ENCODE results near the gene RDH16. TPM values are rescaled to one million over a fixed set of nuclear protein-coding genes. Genes with fewer than 3 reads are reported as not detected.

RDH16 gene
- total RNA-seq, 1 experiment from 2014 or later, result 0.08 TPM

DNA sequence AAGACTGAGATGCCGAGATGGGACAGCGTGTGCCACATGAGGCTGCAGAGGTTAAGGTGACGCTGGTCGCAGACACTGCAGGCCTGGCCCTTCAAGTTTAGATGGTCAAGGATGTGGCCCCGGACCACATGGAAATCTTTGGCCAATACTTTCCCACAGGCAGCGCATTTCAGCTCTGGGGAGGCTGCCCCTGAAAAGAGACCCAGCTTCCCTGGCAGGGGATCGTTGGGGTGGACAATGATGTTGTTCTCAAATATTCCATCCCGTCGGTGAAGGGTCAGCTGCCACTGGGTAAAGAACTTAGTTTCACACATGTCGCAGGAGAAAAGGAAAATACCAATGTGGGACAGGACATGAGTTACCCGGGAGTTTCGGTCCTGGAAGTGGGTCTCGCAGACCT, 46.0 kb upstream of the RDH16 start:
- H3K36me3 ChIP-seq (ENCODE audit: control insufficient read depth, insufficient read depth, low read length), result peaks cover 3% of the 10 kb centered on the region; the same call in 1 of the 2 replicates
- peaks cover 6% of the 10 kb centered on the region for H3K4me1 ChIP-seq (ENCODE audit: control insufficient read depth, insufficient read depth, low read length)
- in situ Hi-C loops (cut with HindIII; ENCODE audit: low pct_unique_long_range_greater_than_20kb, low sequenced_read_pairs) (no loop called here), intact Hi-C loops (cut with micrococcal nuclease; ENCODE audit: unreplicated experiment) (loop anchor here (5.0 kb wide), 1 partner anchor 241 kb away; the partner anchor contains the start of gene HSD17B6)
- H3K27me3 ChIP-seq (ENCODE audit: control insufficient read depth, insufficient read depth, low read length), result no peaks in the 10 kb centered on the region
- no peaks in the 10 kb centered on the region for H3K9me3 ChIP-seq (ENCODE audit: control insufficient read depth, insufficient read depth, low read depth, low read length)
- ChIA-PET POLR2A (no interaction called here), CTCF (no interaction called here)
- H3K27ac ChIP-seq (ENCODE audit: low read length), result no peak overlapping the region
- no TSS peak for BruUV-seq (replicated peaks)
- TF ChIP-seq, protein P1, sequence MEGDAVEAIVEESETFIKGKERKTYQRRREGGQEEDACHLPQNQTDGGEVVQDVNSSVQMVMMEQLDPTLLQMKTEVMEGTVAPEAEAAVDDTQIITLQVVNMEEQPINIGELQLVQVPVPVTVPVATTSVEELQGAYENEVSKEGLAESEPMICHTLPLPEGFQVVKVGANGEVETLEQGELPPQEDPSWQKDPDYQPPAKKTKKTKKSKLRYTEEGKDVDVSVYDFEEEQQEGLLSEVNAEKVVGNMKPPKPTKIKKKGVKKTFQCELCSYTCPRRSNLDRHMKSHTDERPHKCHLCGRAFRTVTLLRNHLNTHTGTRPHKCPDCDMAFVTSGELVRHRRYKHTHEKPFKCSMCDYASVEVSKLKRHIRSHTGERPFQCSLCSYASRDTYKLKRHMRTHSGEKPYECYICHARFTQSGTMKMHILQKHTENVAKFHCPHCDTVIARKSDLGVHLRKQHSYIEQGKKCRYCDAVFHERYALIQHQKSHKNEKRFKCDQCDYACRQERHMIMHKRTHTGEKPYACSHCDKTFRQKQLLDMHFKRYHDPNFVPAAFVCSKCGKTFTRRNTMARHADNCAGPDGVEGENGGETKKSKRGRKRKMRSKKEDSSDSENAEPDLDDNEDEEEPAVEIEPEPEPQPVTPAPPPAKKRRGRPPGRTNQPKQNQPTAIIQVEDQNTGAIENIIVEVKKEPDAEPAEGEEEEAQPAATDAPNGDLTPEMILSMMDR (IDR thresholded peaks at IDR 0.05), result no peak
- TF ChIP-seq SIN3A (IDR thresholded peaks at IDR 0.05; ENCODE audit: borderline replicate concordance, insufficient read depth, low read depth, low read length) (no peak), POLR2AphosphoS5 (IDR thresholded peaks at IDR 0.05; ENCODE audit: low read depth, low read length) (no peak), TCF7L2 (IDR thresholded peaks at IDR 0.05; ENCODE audit: low read depth, low read length) (no peak)
- TF ChIP-seq, protein P2, sequence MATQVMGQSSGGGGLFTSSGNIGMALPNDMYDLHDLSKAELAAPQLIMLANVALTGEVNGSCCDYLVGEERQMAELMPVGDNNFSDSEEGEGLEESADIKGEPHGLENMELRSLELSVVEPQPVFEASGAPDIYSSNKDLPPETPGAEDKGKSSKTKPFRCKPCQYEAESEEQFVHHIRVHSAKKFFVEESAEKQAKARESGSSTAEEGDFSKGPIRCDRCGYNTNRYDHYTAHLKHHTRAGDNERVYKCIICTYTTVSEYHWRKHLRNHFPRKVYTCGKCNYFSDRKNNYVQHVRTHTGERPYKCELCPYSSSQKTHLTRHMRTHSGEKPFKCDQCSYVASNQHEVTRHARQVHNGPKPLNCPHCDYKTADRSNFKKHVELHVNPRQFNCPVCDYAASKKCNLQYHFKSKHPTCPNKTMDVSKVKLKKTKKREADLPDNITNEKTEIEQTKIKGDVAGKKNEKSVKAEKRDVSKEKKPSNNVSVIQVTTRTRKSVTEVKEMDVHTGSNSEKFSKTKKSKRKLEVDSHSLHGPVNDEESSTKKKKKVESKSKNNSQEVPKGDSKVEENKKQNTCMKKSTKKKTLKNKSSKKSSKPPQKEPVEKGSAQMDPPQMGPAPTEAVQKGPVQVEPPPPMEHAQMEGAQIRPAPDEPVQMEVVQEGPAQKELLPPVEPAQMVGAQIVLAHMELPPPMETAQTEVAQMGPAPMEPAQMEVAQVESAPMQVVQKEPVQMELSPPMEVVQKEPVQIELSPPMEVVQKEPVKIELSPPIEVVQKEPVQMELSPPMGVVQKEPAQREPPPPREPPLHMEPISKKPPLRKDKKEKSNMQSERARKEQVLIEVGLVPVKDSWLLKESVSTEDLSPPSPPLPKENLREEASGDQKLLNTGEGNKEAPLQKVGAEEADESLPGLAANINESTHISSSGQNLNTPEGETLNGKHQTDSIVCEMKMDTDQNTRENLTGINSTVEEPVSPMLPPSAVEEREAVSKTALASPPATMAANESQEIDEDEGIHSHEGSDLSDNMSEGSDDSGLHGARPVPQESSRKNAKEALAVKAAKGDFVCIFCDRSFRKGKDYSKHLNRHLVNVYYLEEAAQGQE (IDR thresholded peaks at IDR 0.05; ENCODE audit: insufficient read depth in 1 of 2, low read depth in 2 of 2, low read length in 1 of 2), result no peak
- DNase-seq (ENCODE audit: low read depth, low spot score) (no peak), ATAC-seq (no peak)
- no peak overlapping the region for H3K4me3 ChIP-seq (ENCODE audit: low read depth in 2 of 2, low read length in 2 of 2)

DNA sequence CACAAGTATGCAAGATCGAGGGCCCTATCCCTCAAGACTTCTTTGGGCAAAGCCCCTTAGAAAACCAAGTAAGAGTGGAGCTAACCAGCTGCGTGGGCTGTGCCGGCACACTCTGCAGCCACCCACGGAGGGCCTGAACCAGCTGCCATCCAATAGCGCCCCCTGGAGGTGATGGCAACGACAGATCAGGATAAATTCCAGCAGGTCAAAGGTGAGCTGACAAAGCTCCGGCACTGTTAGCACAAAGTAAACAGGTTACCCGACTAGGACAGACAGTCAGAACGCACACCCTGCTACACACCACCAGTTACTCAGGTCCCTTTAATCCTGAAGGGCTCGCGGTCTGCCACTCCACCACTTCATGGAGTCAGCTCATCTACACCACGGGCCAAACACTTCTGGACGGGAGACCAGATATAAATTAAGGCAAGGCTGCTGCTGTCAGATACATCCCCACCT, 44.1 kb upstream of the RDH16 start:
- Histone ChIP-seq H3K27ac (ENCODE audit: low read length) (no peak overlapping the region), H3K4me3 (ENCODE audit: low read depth in 2 of 2, low read length in 2 of 2) (no peak overlapping the region), H3K36me3 (ENCODE audit: control insufficient read depth, insufficient read depth, low read length) (peaks cover 3% of the 10 kb centered on the region; the same call in 1 of the 2 replicates), H3K9me3 (ENCODE audit: control insufficient read depth, insufficient read depth, low read depth, low read length) (no peaks in the 10 kb centered on the region), H3K27me3 (ENCODE audit: control insufficient read depth, insufficient read depth, low read length) (no peaks in the 10 kb centered on the region), H3K4me1 (ENCODE audit: control insufficient read depth, insufficient read depth, low read length) (no peaks in the 10 kb centered on the region; the same call in 1 of the 2 replicates)
- intact Hi-C loops (cut with micrococcal nuclease; ENCODE audit: unreplicated experiment) (loop anchor here (5.0 kb wide), 1 partner anchor 239 kb away; the partner anchor contains the start of gene HSD17B6), in situ Hi-C loops (cut with HindIII; ENCODE audit: low pct_unique_long_range_greater_than_20kb, low sequenced_read_pairs) (no loop called here)
- ATAC-seq (peak; percentile 42; the same call in 1 of the 2 replicates), DNase-seq (ENCODE audit: low read depth, low spot score) (peak; percentile 28)
- no TSS peak for BruUV-seq (replicated peaks)
- TF ChIP-seq, protein P1 (IDR thresholded peaks at IDR 0.05), result peak; percentile 87
- TF ChIP-seq POLR2AphosphoS5 (IDR thresholded peaks at IDR 0.05; ENCODE audit: low read depth, low read length), result no peak
- ChIA-PET POLR2A (no interaction called here), CTCF (interaction anchor here (0.6 kb wide), 4 partner anchors 248 to 545 kb away, joined by 3 to 8 read pairs (median 4); no protein-coding TSS in a partner anchor)

All from Panc1 (cell line).